IMR-90 (cell line): ENCODE data around the gene LILRB2.

ENCODE experiments used
- BHLHE40 ChIP-seq: fragments of 150-350 bp; IDR thresholded peaks from 2 replicates; pipeline ENCODE4 v1.6.1; 2016; ENCODE audit warnings: mild to moderate bottlenecking, low read depth, low read length
- POLR2A ChIP-seq: IDR thresholded peaks from 2 replicates; pipeline ENCODE4 v1.6.1; 2012; ENCODE audit warnings: mild to moderate bottlenecking, low read depth, low read length
- RAD21 ChIP-seq: IDR thresholded peaks from 2 replicates; pipeline ENCODE4 v1.6.1; 2012; ENCODE audit warnings: low read length, improper control_type of control experiment
- TF ChIP-seq, protein P1 (sequence below): conservative IDR thresholded peaks from 2 replicates; pipeline ENCODE4 v1.5.1; 2012; ENCODE audit warnings: mild to moderate bottlenecking, low read depth, low read length, improper control_type of control experiment

DNA sequence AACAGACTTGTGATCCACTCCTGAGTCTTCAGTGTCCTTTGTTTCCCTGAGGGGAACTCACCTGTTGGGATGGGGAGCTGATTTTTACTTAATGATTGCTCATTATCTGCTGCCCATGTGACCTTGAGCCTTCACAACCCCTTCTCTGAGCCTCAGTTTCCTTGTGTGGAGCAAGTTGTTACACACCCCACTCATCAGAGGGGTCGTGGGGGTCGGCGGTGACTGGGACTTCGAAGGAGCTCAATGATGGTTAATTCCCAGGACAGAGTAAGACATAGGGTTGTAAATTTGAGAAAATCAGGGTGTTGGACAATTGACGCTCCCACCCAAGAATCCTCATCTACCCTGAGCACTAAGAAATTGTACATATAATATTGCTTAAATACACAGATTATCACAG, 18.6 kb upstream of the LILRB2 start:
- TF ChIP-seq, protein P1, sequence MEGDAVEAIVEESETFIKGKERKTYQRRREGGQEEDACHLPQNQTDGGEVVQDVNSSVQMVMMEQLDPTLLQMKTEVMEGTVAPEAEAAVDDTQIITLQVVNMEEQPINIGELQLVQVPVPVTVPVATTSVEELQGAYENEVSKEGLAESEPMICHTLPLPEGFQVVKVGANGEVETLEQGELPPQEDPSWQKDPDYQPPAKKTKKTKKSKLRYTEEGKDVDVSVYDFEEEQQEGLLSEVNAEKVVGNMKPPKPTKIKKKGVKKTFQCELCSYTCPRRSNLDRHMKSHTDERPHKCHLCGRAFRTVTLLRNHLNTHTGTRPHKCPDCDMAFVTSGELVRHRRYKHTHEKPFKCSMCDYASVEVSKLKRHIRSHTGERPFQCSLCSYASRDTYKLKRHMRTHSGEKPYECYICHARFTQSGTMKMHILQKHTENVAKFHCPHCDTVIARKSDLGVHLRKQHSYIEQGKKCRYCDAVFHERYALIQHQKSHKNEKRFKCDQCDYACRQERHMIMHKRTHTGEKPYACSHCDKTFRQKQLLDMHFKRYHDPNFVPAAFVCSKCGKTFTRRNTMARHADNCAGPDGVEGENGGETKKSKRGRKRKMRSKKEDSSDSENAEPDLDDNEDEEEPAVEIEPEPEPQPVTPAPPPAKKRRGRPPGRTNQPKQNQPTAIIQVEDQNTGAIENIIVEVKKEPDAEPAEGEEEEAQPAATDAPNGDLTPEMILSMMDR = no peak
- TF ChIP-seq RAD21 (no peak), POLR2A (no peak), BHLHE40 (no peak)
